Glutamatergic neuron (in vitro differentiated cells): ENCODE results near the gene OBP2A. TPM values are rescaled to one million over a fixed set of nuclear protein-coding genes. Genes with fewer than 3 reads are reported as not detected.
A peak's percentile ranks its signal among the peaks of the same experiment; 100 is the strongest.
"Not testable (repeated sequence)": the region's sequence is repeated elsewhere in the genome, so short reads cannot be mapped to it uniquely, and the experiment has no call there.

Experiments used
- DNase-seq: peaks from one replicate; pipeline ENCODE4 v3.0.0; 2022
- H3K27ac Mint-ChIP-seq: one replicate; pipeline ENCODE4 v1.8.0; 2020; ENCODE audit warnings: mild to moderate bottlenecking, mixed read lengths, inconsistent platforms; ENCODE audit not compliant: unreplicated experiment
- H3K27me3 Mint-ChIP-seq: one replicate; pipeline ENCODE4 v1.8.0; 2020; ENCODE audit warnings: mild to moderate bottlenecking, moderate library complexity, mixed read lengths, inconsistent platforms; ENCODE audit not compliant: unreplicated experiment
- H3K36me3 Mint-ChIP-seq: one replicate; pipeline ENCODE4 v1.8.0; 2020; ENCODE audit warnings: mild to moderate bottlenecking, mixed read lengths, inconsistent platforms; ENCODE audit not compliant: unreplicated experiment
- H3K4me1 Mint-ChIP-seq: one replicate; pipeline ENCODE4 v1.8.0; 2020; ENCODE audit warnings: mild to moderate bottlenecking, low read depth, mixed read lengths, inconsistent platforms; ENCODE audit not compliant: unreplicated experiment
- H3K4me3 Mint-ChIP-seq: one replicate; pipeline ENCODE4 v1.8.0; 2020; ENCODE audit warnings: mild to moderate bottlenecking, mixed read lengths, inconsistent platforms; ENCODE audit not compliant: unreplicated experiment
- H3K9me3 Mint-ChIP-seq: one replicate; pipeline ENCODE4 v1.8.0; 2020; ENCODE audit warnings: mild to moderate bottlenecking, moderate library complexity, mixed read lengths, inconsistent platforms; ENCODE audit not compliant: unreplicated experiment
- CTCF ChIP-seq: fragments of 200-600 bp; sonication (generic); IDR thresholded peaks from one replicate; pipeline ENCODE4 v1.5.0; 2021; ENCODE audit not compliant: partially characterized antibody, unreplicated experiment
- total RNA-seq: library from RNA; stranded (reverse); fragmentation: NEBNext Ultra II Directional; extraction: Animal tissue kit (Norgen Biotek cat#: 25700); gene quantifications from one replicate; pipeline ENCODE4 v1.2.1, GENCODE V29; 2021; ENCODE audit not compliant: unreplicated experiment

Gene OBP2A
- total RNA-seq, 1 donor from 2014 or later, result not detected

GRCh38 chr9:135533113-135533512 lies 12.8 kb upstream of the OBP2A start:
- Mint-ChIP-seq H3K27me3 (peaks cover 4% of the 10 kb centered on the region), H3K36me3 (no peaks in the 10 kb centered on the region), H3K27ac (no peak overlapping the region), H3K4me1 (peaks cover 9% of the 10 kb centered on the region), H3K4me3 (no peak overlapping the region), H3K9me3 (no peaks in the 10 kb centered on the region)
- no peak for TF ChIP-seq CTCF
- no peak for DNase-seq

- Mint-ChIP-seq H3K4me3 (no peak overlapping the region), H3K36me3 (no peaks in the 10 kb centered on the region), H3K27ac (peak overlapping the region; percentile 2), H3K9me3 (no peaks in the 10 kb centered on the region), H3K4me1 (peaks cover 9% of the 10 kb centered on the region), H3K27me3 (peaks cover 4% of the 10 kb centered on the region)
- no peak for DNase-seq
- no peak for TF ChIP-seq CTCF
Measured at GRCh38 chr9:135533674-135534073, 12.3 kb upstream of the OBP2A start.

GRCh38 chr9:135534192-135534711 lies 11.7 kb upstream of the OBP2A start:
- Mint-ChIP-seq H3K4me1 (peaks cover 11% of the 10 kb centered on the region), H3K27ac (peak overlapping the region; percentile 2)
- DNase-seq, result peak; percentile 54
- H3K4me3 Mint-ChIP-seq, H3K9me3 Mint-ChIP-seq, H3K36me3 Mint-ChIP-seq, H3K27me3 Mint-ChIP-seq: not testable (repeated sequence)

GRCh38 chr9:135534826-135535225 lies 11.1 kb upstream of the OBP2A start:
- not testable (repeated sequence) for H3K27me3 Mint-ChIP-seq, H3K4me3 Mint-ChIP-seq, H3K27ac Mint-ChIP-seq

GRCh38 chr9:135535631-135536030 lies 10.3 kb upstream of the OBP2A start:
- not testable (repeated sequence) for H3K27me3 Mint-ChIP-seq, H3K36me3 Mint-ChIP-seq, DNase-seq, H3K27ac Mint-ChIP-seq, H3K4me3 Mint-ChIP-seq, H3K9me3 Mint-ChIP-seq
- peaks cover 11% of the 10 kb centered on the region for H3K4me1 Mint-ChIP-seq

More at GRCh38 chr9:135534826-135535225, 11.1 kb upstream of the OBP2A start:
- H3K36me3 Mint-ChIP-seq, H3K9me3 Mint-ChIP-seq, DNase-seq: not testable (repeated sequence)
- peaks cover 11% of the 10 kb centered on the region for H3K4me1 Mint-ChIP-seq

- H3K27ac Mint-ChIP-seq, result no peak overlapping the region
- no peak for DNase-seq
- no peaks in the 10 kb centered on the region for H3K9me3 Mint-ChIP-seq
- H3K27me3 Mint-ChIP-seq, result peaks cover 4% of the 10 kb centered on the region
- TF ChIP-seq CTCF, result no peak
- H3K4me3 Mint-ChIP-seq, result no peak overlapping the region
- H3K4me1 Mint-ChIP-seq, result peaks cover 11% of the 10 kb centered on the region
- H3K36me3 Mint-ChIP-seq, result no peaks in the 10 kb centered on the region
Measured at GRCh38 chr9:135536216-135536615, 9.7 kb upstream of the OBP2A start.

- H3K27ac Mint-ChIP-seq, H3K4me3 Mint-ChIP-seq, H3K9me3 Mint-ChIP-seq, H3K36me3 Mint-ChIP-seq, H3K27me3 Mint-ChIP-seq, H3K4me1 Mint-ChIP-seq, DNase-seq: not testable (repeated sequence)
Measured at GRCh38 chr9:135543262-135543894, 2.5 kb upstream of the OBP2A start.
